ENCODE results near the gene C10orf90.
"Not testable (repeated sequence)": the region's sequence is repeated elsewhere in the genome, so short reads cannot be mapped to it uniquely, and the experiment has no call there.

The C10orf90 gene

GRCh38 chr10:126561294-126561920, 109.1 kb downstream of the C10orf90 start:
- H3K27ac ChIP-seq = no peak overlapping the region
- H3K4me3 ChIP-seq = peak overlapping the region; percentile 52
- no peak for DNase-seq (ENCODE audit: low spot score)
- TF ChIP-seq CTCF (IDR thresholded peaks at IDR 0.05) = no peak

GRCh38 chr10:126558881-126559280, 111.6 kb downstream of the C10orf90 start:
- Histone ChIP-seq H3K4me3 (no peak overlapping the region), H3K27ac (no peak overlapping the region)
- DNase-seq (ENCODE audit: low spot score) = no peak
- TF ChIP-seq CTCF (IDR thresholded peaks at IDR 0.05) = no peak

- no peak overlapping the region for H3K27ac ChIP-seq
- no peak for TF ChIP-seq CTCF (IDR thresholded peaks at IDR 0.05)
- H3K4me3 ChIP-seq = no peak overlapping the region
- DNase-seq (ENCODE audit: low spot score) = no peak
Measured at GRCh38 chr10:126551202-126551601, 119.3 kb downstream of the C10orf90 start.

- not testable (repeated sequence) for H3K27ac ChIP-seq; DNase-seq (ENCODE audit: low spot score); H3K4me3 ChIP-seq
Measured at GRCh38 chr10:126550586-126550985, 119.9 kb downstream of the C10orf90 start.

- DNase-seq (ENCODE audit: low spot score) = no peak
- Histone ChIP-seq H3K4me3 (no peak overlapping the region), H3K27ac (no peak overlapping the region)
- TF ChIP-seq CTCF (IDR thresholded peaks at IDR 0.05) = no peak
Measured at GRCh38 chr10:126549344-126549743, 121.1 kb downstream of the C10orf90 start.

- Histone ChIP-seq H3K4me3 (no peak overlapping the region), H3K27ac (no peak overlapping the region)
- no peak for DNase-seq (ENCODE audit: low spot score)
- no peak for TF ChIP-seq CTCF (IDR thresholded peaks at IDR 0.05)
Measured at GRCh38 chr10:126544565-126544964, 125.9 kb downstream of the C10orf90 start.

- DNase-seq (ENCODE audit: low spot score) = no peak
- TF ChIP-seq CTCF (IDR thresholded peaks at IDR 0.05) = no peak
- Histone ChIP-seq H3K4me3 (no peak overlapping the region), H3K27ac (no peak overlapping the region)
Measured at GRCh38 chr10:126538439-126539135, 131.9 kb downstream of the C10orf90 start.
